ENCODE measurements around the gene FSD1.
"Not testable (repeated sequence)": the region's sequence is repeated elsewhere in the genome, so short reads cannot be mapped to it uniquely, and the experiment has no call there.

The FSD1 gene

GRCh38 chr19:4286141-4286540 is 18.3 kb upstream of the FSD1 start:
- FAIRE-seq, result not testable (repeated sequence)

DNA sequence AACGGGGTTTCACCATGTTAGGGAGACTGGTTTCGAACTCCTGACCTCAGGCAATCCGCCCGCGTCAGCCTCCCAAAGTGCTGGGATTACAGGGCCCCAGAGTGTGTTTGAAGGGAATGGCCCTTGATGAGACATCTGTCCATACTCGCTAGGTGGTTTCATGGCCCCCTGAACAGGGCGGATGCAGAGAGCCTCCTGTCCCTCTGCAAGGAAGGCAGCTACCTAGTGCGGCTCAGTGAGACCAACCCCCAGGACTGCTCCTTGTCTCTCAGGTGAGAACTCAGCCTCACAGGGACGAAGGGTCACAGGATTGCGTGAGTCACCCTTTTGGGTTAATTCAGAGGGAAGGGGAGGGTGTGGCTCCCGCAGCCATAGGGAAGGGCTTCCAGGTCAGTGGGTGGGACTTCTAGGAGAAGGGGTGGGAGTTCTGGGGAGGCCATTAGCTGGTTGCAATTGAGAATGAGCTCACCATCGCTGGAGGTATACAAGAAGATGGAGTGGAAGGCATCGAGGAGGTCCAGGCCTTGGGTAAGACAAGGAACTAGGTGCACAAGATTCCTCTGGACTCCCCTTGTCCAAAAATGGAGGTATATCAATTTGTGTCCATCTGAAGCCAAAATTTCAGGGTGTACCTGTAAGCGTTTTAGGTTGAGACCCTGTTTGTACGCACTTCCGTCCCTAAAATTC is 16.2 kb upstream of the FSD1 start:
- FAIRE-seq, result no peak

DNA sequence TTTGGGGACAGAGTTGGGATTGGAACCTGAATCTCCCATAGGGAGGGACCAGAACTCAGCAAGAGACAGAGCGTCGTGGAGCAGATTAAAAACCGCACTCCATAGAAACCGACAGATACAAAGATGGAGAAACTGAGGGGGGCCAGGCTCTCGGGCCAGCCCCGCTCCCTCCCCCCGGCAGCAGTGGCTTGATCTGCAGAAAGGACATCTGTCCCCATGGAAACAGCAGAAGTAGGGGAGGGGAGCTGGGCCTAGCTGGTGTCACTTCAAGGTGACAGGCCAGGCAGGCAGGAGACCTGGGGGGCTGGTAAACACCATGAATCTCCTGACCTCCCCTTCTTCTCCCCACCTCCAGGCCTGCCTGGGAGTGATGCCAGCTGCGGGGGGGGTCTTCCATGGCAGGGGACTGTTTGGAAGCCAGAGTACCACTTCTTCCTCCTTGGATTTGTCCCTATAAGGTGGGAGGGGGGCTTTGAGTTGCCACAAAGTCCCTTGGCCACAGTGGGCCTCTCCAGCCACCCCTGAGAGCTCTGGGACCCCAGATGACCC is 13.1 kb upstream of the FSD1 start:
- no peak for FAIRE-seq

DNA sequence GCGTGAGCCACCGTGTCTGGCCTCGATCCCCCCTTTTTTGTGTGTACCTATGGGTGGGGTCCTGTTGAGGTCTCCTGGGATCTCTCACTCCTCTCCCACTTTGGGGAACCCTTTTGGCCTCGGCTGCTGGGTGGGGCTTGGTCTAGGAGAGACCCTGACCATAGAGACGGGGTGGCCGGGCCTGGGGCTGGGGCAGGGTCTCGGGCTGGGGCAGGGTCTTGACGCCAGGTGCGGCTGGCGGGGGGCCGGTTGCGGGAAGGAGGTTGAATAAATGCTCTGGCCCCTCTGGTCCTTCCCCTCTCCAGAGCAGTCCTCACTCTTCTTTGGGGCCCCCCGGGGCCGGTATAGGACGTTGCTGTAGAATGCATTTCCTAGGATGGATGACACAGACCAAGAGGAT is 11.9 kb upstream of the FSD1 start:
- no peak for FAIRE-seq

GRCh38 chr19:4294389-4294788 is 10.0 kb upstream of the FSD1 start:
- no peak for FAIRE-seq

DNA sequence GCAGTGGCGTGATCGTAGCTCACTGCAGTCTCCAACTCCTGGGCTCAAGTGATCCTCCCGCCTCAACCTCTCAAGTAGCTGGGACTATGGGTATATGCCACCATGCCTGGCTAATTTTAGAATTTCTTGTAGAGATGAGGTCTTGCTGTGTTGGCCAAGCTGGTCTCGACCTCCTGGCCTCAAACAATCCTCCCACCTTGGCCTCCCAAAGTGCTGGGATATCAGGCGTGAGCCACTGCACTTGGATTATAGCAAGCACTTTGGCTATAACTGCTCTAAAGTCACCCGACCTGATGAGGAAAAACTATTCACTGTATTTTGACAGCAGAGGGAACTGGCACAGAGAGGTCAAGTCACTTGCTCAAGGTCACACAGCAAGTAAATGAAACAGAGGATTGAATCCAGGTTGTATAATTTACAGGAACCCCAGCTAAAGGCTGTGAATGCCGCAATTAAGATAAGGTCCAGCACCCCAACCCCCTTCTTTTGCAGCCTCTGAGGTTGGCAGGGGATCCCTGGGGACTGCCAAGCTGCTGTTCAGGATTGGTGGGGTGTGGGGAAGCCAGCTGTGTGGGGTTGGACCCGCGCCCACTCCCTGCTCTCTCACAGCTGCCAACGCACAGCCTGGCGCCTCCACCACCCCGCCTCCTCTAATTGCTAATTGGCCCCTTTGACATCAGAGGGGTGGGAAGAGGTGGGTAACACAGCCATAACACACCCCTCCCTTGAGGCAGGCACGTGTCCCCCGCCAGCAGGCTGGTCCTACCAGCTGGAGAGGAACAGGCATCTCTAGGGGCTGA is 8.2 kb upstream of the FSD1 start:
- FAIRE-seq, result no peak

- no peak for FAIRE-seq
Measured at GRCh38 chr19:4297901-4298809, 6.2 kb upstream of the FSD1 start.

- no peak for FAIRE-seq
Measured at GRCh38 chr19:4298810-4299550, 5.4 kb upstream of the FSD1 start.

- no peak for FAIRE-seq
Measured at GRCh38 chr19:4300589-4300988, 3.8 kb upstream of the FSD1 start.

DNA sequence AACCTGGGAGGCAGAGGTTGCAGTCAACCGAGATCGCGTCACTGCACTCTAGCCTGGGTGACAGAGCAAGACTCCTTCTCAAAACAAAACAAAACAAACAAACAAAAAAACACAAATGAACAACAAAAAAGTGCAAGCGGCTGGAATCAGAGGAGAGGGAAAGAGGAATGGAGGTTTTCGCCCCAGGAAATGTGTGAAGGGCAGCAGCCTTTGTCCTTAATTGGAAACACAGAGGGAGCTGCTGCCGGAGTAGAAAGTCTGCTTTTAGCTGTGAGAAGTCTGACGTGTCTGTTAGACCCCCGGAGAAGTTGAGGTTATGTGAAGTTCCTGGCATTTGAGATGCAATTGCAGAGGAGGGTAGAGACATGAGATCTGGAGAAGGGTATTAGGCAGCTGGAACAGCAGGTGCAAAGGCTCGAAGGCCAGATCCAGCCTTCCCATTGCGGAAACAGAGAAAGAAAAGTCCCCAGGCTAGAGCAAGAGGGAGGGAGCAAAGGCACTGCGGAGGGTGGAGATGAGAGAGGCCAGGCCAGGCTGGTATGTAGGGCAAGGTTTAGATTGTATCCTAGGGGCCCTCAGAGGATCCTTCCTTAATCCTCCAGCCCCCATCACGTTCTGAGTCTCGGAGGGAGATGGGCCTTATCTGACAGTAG is 2.7 kb upstream of the FSD1 start:
- FAIRE-seq, result no peak

GRCh38 chr19:4302243-4302640 is 2.2 kb upstream of the FSD1 start, which contains the start of gene TMIGD2:
Gene TMIGD2 (minus strand): TSS chr19:4302389. CDS start chr19:4302385, 4 bp downstream.
- FAIRE-seq, result no peak

DNA sequence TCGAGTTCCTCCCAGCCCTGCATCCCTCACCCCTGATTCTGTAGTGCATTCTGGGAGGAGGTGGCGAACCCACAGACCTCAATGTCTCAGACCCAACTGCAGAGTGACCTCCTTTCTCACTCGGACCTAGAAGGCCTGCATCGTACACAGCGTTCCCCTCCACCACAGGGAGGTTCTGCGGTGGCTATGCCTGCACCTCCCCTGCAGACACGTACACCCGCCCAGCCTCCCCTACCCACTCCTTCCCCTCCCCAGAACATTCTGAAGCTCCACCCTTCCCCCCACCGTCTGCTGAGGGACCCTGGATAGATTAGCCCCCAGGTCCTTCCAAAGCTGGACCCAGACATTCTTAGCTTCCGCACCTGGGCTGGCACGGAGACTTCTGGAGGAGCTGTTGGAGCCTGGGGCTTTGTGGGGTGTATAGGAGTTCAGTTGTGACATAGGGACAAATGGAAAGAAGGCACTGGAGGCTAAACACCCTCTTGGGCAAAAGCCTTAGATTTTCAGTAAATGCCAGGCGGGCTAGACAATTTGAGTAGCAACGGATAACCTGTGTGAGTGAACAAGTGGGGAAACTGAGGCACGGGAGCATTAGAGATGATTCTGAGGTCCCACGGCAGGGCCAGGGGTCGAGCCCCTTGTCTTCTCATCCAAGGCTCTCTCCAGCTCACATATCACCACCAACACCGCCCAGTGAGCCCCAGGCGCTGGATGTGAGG is 420 bp upstream of the FSD1 start:
- no peak for FAIRE-seq

DNA sequence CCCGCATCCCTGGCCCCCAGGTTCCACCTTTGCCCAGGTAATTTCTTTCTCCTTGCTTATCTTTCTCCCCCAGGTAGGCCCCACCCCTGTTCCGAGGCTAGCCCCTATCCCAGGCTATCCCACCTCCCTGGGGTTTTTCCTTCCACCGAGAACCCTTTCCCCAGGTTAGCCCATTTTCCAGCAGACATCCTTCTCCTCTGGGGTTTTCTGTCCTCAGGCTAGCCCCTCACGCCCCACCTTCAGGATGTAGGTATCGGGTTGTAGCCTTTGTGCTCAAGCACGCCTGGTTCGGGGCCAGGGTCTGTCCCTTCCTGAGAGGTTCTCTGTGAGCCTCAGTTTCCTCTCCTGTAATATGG is 837 bp downstream of the FSD1 start:
- FAIRE-seq, result no peak

GRCh38 chr19:4305659-4306058 is 1.3 kb downstream of the FSD1 start:
- FAIRE-seq, result no peak

GRCh38 chr19:4310247-4311121 is 6.1 kb downstream of the FSD1 start:
- no peak for FAIRE-seq

GRCh38 chr19:4313847-4314490 is 9.6 kb downstream of the FSD1 start:
- no peak for FAIRE-seq

- no peak for FAIRE-seq
Measured at GRCh38 chr19:4316956-4317355, 12.6 kb downstream of the FSD1 start.

- no peak for FAIRE-seq
Measured at GRCh38 chr19:4318460-4318859, 14.1 kb downstream of the FSD1 start.

DNA sequence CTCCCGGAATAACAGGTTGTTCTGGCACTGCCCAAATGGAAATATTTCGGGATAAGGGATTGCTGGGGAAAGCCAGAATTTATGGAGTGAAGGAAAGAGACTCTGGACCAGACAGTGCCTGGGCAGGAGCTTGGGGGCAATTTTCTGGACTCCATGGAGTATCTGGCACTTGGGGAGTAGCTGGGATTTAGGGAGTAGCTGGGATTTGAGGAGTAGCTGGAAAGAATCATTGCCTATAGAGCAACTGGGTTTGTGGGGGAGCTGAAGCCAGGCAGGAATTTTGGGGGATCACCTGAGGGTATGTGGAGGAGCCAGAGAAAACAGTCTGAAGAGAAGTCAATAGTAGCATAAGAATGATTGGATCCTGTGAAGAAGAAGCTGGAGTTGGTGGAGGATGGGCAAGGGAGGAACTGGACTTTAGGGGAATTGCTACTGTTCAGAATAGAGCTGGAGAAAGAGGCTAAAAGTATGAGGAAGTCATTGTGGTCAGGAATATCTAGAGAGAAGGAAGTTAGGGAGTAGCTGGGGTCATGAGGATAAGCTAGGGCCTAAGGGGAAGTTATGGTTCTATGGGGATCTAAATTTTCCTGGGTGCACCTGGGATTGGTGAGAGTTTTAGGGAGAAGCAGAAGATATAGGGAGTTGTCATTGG is 14.8 kb downstream of the FSD1 start:
- no peak for FAIRE-seq

Measured in colon (tissue), 2 donors.